ENCODE results near the gene CHAF1B. TPM values are rescaled to one million over a fixed set of nuclear protein-coding genes. Genes with fewer than 3 reads are reported as not detected.

CHAF1B gene
- total RNA-seq, 1 experiment from 2014 or later: 20.7 TPM

- TF ChIP-seq E2F1 (CRISPR knock-in tag; IDR thresholded peaks at IDR 0.05) (no peak), ESRRA (CRISPR knock-in tag; IDR thresholded peaks at IDR 0.05; ENCODE audit: borderline replicate concordance) (no peak)
Observed at GRCh38 chr21:36425286-36425685, 40.1 kb downstream of the CHAF1B start (continued).

GRCh38 chr21:36427502-36427901 is 42.3 kb downstream of the CHAF1B start:
- Mint-ChIP-seq H3K4me3 (no peak overlapping the region), H3K27ac (no peak overlapping the region)

GRCh38 chr21:36428761-36429432 is 43.7 kb downstream of the CHAF1B start:
- Mint-ChIP-seq H3K27me3 (ENCODE audit: low read depth) (no peaks in the 10 kb centered on the region), H3K4me1 (peaks cover 13% of the 10 kb centered on the region), H3K9me3 (no peaks in the 10 kb centered on the region), H3K4me3 (no peak overlapping the region), H3K36me3 (no peaks in the 10 kb centered on the region), H3K27ac (no peak overlapping the region)
- ATAC-seq (no peak), DNase-seq (ENCODE audit: low spot score) (no peak)
- POLR2A ChIA-PET: no interaction called here
- CTCF ChIA-PET: interaction anchor here (0.9 to 1.5 kb wide), 3 partner anchors 50 to 287 kb away, joined by 3 to 5 read pairs (median 3); no protein-coding TSS in a partner anchor
- TF ChIP-seq CREM (CRISPR knock-in tag; IDR thresholded peaks at IDR 0.05) (no peak), GABPB1 (CRISPR knock-in tag; IDR thresholded peaks at IDR 0.05) (no peak), ETV6 (CRISPR knock-in tag; IDR thresholded peaks at IDR 0.05) (no peak), NFE2L1 (CRISPR knock-in tag; IDR thresholded peaks at IDR 0.05) (no peak), ZNF416 (CRISPR knock-in tag; IDR thresholded peaks at IDR 0.05) (no peak), ZBTB43 (CRISPR knock-in tag; IDR thresholded peaks at IDR 0.05) (no peak), E2F1 (CRISPR knock-in tag; IDR thresholded peaks at IDR 0.05) (no peak), ELF4 (CRISPR knock-in tag; IDR thresholded peaks at IDR 0.05; ENCODE audit: low read depth) (no peak), TCF7 (CRISPR knock-in tag; IDR thresholded peaks at IDR 0.05; ENCODE audit: low read depth) (no peak), SMAD3 (CRISPR knock-in tag; IDR thresholded peaks at IDR 0.05; ENCODE audit: borderline replicate concordance) (no peak), MXD4 (CRISPR knock-in tag; IDR thresholded peaks at IDR 0.05; ENCODE audit: borderline replicate concordance) (no peak), FOXP4 (CRISPR knock-in tag; IDR thresholded peaks at IDR 0.05) (no peak), PRRX2 (CRISPR knock-in tag; IDR thresholded peaks at IDR 0.05) (no peak)

More at GRCh38 chr21:36427502-36427901, 42.3 kb downstream of the CHAF1B start:
- peaks cover 19% of the 10 kb centered on the region for H3K4me1 Mint-ChIP-seq
- H3K36me3 Mint-ChIP-seq: no peaks in the 10 kb centered on the region
- POLR2A ChIA-PET: no interaction called here
- H3K27me3 Mint-ChIP-seq (ENCODE audit: low read depth): no peaks in the 10 kb centered on the region
- no peak for ATAC-seq
- DNase-seq (ENCODE audit: low spot score): no peak
- CTCF ChIA-PET: interaction anchor here (0.6 kb wide), 2 partner anchors 11 to 160 kb away, joined by 4 read pairs; no protein-coding TSS in a partner anchor
- TF ChIP-seq AR (CRISPR knock-in tag; IDR thresholded peaks at IDR 0.05): no peak
- peak; percentile 55; the same call in 1 of the 2 replicates for TF ChIP-seq ZNF121 (CRISPR knock-in tag; IDR thresholded peaks at IDR 0.05)
- TF ChIP-seq ATF2 (CRISPR knock-in tag; IDR thresholded peaks at IDR 0.05; ENCODE audit: borderline replicate concordance, low read depth): no peak
- TF ChIP-seq ZBTB21 (CRISPR knock-in tag; IDR thresholded peaks at IDR 0.05; ENCODE audit: borderline replicate concordance): no peak
- TF ChIP-seq NR3C1 (CRISPR knock-in tag; conservative IDR thresholded peaks at IDR 0.05; ENCODE audit: low read depth): no peak
- no peak for TF ChIP-seq IRF2 (CRISPR knock-in tag; IDR thresholded peaks at IDR 0.05; ENCODE audit: borderline replicate concordance, low read depth)
- TF ChIP-seq MXD4 (CRISPR knock-in tag; IDR thresholded peaks at IDR 0.05; ENCODE audit: borderline replicate concordance): no peak
- H3K9me3 Mint-ChIP-seq: no peaks in the 10 kb centered on the region

All from WTC11 (cell line).